Measurements from ENCODE around the gene ZNF853.
"Not testable (repeated sequence)": the region's sequence is repeated elsewhere in the genome, so short reads cannot be mapped to it uniquely, and the experiment has no call there.

Gene ZNF853

DNA sequence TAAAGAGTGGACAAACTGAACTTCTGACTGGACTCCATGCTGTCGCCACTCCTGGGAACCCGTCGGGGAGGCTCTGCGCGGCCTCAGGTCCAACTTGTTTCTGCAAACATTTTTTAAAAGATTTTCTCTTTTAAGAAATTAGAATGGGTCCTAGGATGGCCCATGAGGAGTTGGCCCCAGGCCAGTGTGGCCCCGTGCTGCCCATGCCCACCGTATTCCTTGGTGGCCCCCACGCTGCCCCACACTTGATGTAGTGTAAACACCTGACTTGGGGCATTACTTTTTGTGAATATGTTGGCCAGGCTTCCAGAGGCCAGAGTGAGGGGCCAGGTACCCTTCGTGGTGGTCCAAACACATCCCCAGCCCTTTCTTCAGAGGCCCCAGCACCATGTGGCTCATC, 41.0 kb downstream of the ZNF853 start:
- FAIRE-seq: no peak
- no peak for DNase-seq (ENCODE audit: insufficient read length, low spot score)
- no peak for TF ChIP-seq PAX5 (IDR thresholded peaks at IDR 0.05; ENCODE audit: insufficient read depth, low read length, severe bottlenecking)
- no peak for TF ChIP-seq TAF1 (IDR thresholded peaks at IDR 0.05; ENCODE audit: low read depth, low read length)
- no peak for TF ChIP-seq POLR2AphosphoS5 (IDR thresholded peaks at IDR 0.05; ENCODE audit: low read depth, low read length)
- no peak for TF ChIP-seq POU2F2 (IDR thresholded peaks at IDR 0.05; ENCODE audit: low read depth, low read length)
- no peak for TF ChIP-seq SPI1 (IDR thresholded peaks at IDR 0.05; ENCODE audit: low read depth, low read length)
- no peak for TF ChIP-seq POLR2A (IDR thresholded peaks at IDR 0.05; ENCODE audit: low read depth, low read length)

DNA sequence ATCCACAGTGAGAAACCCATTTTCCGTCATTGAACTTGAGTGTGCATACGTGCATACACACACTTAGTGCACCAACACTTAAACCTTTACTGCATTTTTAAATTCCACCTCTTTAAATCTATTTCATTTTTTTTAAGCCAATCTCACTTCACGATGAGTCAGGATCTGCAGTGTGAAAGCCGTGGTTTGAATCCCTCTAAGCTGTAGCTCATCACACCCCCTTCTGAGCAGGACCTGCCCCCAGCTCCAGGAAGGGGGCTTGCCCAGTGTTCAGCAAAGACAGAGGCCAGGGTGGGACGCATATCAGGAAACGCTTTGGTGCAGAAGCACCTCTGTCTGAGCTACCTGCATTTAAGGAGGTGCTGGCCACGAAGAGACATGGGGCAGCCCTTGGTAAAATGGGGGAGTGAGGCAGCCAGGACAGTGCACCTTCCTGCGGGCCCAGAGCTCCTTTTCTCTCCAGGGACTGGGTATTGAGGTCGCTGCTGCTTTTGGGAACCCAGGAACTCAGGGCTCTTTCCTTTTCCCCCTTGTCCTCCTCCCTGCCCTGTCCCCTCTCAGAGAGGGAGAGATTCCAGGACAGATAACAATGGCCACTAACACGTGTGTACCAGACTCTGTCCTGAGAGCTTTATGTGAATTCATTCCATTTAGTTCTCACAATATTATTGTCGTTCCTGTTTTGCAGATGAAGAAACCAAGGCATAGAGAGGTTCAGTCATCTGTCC, 43.4 kb downstream of the ZNF853 start:
- FAIRE-seq: no peak

GRCh38 chr7:6670851-6671250, 55.4 kb downstream of the ZNF853 start:
- not testable (repeated sequence) for DNase-seq (ENCODE audit: insufficient read length, low spot score); FAIRE-seq

More for the DNA sequence above, 43.4 kb downstream of the ZNF853 start:
- no peak for DNase-seq (ENCODE audit: insufficient read length, low spot score)
- TF ChIP-seq POU2F2 (IDR thresholded peaks at IDR 0.05; ENCODE audit: low read depth, low read length) (no peak), TAF1 (IDR thresholded peaks at IDR 0.05; ENCODE audit: low read depth, low read length) (no peak), POLR2A (IDR thresholded peaks at IDR 0.05; ENCODE audit: low read depth, low read length) (no peak), POLR2AphosphoS5 (IDR thresholded peaks at IDR 0.05; ENCODE audit: low read depth, low read length) (no peak), PAX5 (IDR thresholded peaks at IDR 0.05; ENCODE audit: insufficient read depth, low read length, severe bottlenecking) (no peak), SPI1 (IDR thresholded peaks at IDR 0.05; ENCODE audit: low read depth, low read length) (no peak)

Measured in GM12891 (cell line).